Measurements from ENCODE around the gene FERMT1.
"Not testable (repeated sequence)": the region's sequence is repeated elsewhere in the genome, so short reads cannot be mapped to it uniquely, and the experiment has no call there.

FERMT1 gene

DNA sequence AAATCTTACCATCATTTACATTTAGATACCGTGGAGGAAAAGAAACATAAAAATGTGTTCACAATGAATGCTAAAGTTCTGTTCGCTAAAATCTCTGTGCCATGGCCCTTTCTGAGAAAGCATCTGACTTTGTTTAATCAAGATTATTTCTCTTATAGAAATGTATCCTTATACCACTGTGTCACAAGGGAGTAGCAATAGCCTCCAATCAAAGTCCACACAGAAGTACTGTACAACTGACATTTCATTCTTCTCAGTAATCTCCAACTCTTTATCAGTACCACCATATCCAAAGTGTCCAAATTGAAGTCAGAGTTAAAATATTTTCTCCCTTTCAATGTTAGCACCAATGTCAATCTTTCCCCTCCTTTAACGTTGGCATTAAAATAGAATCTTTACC, 6.1 kb downstream of the FERMT1 start:
- no peak for DNase-seq (ENCODE audit: low read depth in 3 of 3)

DNA sequence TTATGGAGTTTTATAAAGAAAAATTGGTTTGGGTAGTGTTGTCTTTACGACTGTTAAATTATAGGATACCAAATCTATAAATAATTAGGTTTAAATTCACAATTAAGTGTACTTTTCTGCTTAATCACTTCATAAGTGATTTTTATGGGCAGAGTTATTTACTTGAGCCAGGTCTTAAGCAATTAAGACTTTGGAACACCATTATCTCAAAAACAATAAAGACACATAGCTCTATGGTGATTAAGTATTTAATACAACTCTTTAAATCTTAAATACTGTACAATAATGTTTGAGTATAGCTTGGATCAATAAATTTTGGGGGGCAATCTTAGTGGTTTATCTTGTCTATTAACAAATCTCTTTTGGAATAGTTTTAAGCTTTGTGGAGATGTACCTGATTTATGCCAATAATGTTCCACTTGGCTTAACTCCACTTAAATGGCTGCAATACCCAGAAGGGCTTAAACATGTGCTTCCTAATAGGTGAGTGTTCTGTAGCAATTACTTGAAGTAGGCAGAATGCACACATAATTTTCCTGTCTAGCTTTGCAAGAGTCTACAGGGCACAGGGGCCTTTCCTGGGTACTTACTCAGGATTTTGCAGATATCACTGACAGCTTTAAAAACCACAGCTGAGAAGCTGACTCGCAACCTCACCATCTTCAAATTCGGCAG, 7.5 kb downstream of the FERMT1 start:
- DNase-seq (ENCODE audit: low read depth in 3 of 3): no peak

DNA sequence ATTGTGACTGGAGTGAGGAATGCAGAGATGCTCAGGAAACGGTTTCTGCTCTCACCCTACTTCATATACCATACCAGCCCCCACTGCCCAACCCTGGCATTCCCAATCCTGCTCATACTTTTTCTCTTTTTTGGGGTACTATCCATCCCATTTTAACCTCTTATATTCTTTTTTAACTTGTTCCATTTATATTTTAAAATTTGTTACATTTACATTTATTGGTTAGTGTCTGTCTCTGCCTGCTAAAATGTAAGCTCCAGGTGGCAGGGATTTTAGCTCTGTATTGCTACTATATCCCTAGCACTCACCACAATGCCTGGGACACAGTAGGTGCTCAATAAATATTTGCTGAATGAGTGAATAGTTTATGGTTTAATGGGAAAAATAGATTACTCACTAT, 8.1 kb downstream of the FERMT1 start:
- no peak for DNase-seq (ENCODE audit: low read depth in 3 of 3)

DNA sequence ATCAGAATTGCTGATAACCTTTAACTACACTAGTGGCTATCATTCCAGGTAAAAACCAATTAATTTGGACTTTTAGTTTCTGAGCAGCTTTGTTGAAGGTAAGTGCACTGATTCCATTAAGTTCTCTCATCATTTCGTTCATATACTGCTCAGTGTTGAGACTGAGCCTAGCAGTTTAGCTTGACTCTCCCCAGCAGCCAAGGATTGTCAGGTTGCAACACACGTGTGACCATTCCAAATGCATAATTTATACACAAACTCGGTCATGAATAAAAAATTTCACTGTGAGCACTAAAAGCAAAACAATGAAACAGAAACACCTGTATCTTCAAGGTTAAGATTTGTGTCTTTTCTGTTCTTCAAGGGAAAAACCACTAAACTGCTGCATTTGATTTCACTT, 8.9 kb downstream of the FERMT1 start:
- no peak for DNase-seq (ENCODE audit: low read depth in 3 of 3)

DNA sequence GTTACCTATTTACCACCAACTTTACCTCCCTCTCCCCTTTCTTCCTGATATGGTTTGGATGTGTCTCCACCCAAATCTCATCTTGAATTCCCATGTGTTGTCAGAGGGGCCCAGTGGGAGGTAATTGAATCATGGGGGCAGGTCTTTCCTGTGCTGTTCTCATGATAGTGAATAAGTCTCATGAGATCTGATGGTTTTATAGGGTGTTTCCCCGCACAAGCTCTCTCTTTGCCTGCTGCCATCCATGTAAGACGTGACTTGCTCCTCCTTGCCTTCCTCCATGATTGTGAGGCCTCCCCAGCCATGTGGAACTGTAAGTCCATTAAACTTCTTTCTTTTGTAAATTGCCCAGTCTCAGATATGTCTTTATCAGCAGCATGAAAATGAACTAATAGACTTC, 9.9 kb downstream of the FERMT1 start:
- not testable (repeated sequence) for DNase-seq (ENCODE audit: low read depth in 3 of 3)

DNA sequence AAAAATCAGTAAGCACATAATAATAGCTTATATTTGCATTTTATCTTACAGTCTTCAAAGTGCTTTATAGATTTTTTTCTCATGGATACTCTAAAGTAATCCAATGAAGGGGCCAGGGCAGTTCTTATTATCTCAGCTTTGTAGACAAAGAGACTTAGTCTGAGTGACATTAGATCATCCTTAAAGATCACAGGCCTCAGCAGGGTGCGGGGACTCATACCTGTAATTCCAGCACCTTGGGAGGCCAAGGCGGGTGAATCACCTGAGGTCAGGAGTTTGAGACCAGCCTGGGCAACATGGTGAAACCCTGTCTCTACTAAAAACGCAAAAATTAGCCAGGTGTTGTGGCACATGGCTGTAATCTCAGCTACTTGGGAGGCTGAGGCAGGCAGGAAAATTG, 14.5 kb downstream of the FERMT1 start:
- DNase-seq (ENCODE audit: low read depth in 3 of 3): no peak

DNA sequence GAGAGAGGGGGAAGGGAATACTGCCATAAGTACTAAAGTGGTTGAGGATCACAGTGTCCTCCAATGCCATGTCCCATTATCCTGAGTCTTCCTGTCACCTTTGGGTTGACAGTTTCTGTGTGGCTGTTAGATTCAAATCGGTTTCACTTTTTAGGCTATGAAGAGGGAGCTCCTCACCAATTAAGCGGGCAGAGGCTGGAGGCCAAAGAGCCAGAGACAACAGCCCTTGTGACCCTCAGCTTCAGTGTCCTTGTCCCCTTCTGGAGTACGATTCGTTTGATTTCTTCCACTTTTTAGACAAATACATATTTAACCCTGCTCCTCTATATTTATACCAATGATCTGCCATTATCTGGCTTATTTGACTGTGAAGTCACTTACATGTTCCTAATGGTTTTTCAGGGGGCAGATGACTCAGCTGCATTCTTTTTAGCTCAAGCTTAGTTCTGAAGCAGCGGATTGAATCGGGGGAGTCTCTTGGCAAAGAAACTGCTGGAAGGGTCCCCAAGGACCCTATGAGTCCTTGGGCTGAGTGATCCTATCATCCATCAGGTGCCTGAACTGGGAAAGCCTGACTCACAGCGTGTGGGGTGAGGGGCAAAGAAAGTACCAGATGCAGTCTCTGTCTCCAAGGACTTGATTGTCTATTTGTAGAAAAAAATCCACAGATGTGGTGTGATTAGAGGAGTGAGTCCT, 18.2 kb downstream of the FERMT1 start:
- DNase-seq (ENCODE audit: low read depth in 3 of 3): no peak

DNA sequence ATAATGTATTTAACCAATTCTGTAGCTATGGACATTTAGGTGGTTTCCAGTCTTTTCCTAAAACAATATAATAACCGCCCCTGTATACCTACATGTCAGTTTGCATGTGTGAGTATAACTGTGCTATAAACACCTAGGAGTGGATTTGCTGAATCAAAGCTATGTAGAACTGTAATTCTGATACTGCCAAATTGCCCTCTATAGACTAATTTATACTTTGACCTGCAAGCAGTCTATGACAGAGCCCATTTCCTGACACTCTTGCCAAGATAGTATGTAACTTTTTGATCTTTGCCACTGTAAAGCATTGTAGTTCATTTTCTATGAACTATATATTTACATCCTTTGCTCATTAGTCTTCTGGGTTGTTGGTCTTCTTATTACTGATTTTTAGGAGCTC, 19.5 kb downstream of the FERMT1 start:
- no peak for DNase-seq (ENCODE audit: low read depth in 3 of 3)

DNA sequence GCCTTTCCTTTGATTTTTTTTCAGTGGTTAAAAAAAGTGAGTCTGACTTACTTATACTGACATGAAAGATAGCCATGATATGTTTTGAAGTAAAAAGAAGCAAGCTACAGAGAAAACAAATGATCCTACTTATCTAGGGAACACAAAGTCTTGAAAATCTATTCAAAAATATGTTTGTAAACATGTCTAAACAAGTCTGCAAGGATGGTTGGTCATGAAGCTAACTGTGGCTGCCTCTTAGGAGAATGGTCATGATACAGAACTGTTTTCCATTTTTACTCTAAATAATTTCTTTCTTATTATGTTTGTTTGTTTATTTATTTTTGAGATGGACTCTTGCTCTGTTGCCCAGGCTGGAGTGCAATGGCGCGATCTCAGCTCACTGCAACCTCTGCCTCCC, 21.5 kb downstream of the FERMT1 start:
- DNase-seq (ENCODE audit: low read depth in 3 of 3): no peak

DNA sequence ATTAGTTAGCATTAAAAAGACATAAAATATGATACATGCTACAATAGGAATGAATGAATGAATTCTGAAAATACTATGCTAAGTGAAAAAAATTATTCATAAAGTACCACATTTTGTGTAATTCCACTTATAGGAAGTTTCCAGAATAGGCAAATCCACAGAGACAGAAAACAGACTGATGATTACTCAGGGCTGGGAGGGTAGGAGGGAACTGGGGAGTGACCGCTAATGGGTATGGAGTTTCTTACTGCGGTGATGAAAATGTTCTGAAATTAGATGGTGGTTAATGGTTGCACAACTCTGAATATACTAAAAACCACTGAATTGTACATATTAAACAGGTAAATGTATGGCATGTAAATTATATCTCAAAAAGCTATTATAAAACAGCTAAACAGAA, 22.6 kb downstream of the FERMT1 start:
- DNase-seq (ENCODE audit: low read depth in 3 of 3): no peak

DNA sequence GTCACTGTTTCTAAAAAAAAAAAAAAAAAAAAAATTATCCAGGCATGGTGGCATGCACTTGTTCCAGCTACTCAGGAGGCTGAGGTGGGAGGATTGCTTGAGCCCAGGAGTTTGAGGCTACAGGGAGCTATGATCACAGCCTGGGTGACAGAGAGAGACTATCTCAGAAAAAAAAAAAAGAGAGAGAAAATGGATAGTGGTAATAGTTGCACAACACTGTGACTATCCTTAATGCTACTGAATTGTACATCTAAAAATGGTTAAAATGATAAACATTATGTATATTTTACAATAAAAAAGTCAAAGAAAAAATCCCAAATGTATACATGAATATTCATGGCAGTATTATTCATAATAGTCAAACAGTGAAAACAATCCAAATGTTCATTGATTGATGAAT, 23.0 kb downstream of the FERMT1 start:
- DNase-seq (ENCODE audit: low read depth in 3 of 3): no peak

DNA sequence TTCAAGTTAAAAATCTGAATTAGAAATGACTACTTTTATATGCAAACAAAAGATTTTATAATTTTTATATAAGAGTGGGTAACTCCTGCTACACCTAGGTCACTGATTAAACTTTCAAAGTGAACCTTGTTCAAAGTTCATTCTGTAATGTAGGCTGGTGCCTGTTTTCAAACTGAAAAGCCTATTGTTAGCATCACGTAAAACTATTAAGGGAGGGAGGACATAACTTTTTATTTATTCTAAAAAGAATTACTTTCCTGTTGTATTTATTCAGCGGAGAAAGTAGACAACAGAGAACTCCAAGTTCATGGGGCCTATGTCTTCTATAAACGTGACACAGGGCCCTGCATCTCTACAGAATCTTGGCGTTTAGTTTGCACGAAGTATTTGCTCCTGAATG, 27.4 kb downstream of the FERMT1 start:
- no peak for DNase-seq (ENCODE audit: low read depth in 3 of 3)

DNA sequence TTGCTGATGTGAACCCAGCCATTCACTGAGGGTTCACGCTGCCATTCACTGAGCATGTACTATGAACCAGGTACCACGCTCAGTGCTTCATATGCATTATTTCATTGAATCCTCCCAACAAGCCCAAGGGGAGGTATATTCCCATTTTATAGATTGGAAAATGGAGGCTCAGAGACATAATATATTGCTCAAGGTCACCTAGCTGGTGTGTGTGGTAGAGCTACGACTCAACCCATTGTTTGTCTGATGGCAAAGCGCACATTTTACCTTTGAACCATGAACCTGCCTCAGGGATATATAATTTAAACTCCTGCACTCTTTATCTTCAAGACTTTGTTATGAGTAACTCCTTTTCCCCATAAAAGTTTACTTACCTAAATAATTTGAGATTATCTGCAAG, 28.3 kb downstream of the FERMT1 start:
- DNase-seq (ENCODE audit: low read depth in 3 of 3): no peak

DNA sequence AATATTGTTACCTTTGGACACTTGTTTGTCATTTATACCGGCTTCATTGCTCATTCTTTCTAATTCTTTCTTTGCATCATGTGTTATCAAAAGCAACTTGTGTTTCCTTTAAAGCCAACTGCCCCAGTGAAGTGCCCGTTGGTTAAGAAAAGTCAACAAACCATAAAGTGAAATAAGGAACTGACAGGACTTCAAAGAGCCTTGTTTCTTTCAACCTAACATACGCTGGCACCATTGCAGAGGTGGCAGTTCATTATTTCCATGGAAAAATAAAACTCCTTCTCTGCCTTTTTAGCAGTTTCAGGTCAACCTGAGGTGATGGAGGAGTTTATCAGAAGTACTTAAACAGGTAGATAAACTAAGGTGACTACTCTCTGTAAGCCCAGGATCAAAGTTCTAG, 28.8 kb downstream of the FERMT1 start:
- DNase-seq (ENCODE audit: low read depth in 3 of 3): no peak

DNA sequence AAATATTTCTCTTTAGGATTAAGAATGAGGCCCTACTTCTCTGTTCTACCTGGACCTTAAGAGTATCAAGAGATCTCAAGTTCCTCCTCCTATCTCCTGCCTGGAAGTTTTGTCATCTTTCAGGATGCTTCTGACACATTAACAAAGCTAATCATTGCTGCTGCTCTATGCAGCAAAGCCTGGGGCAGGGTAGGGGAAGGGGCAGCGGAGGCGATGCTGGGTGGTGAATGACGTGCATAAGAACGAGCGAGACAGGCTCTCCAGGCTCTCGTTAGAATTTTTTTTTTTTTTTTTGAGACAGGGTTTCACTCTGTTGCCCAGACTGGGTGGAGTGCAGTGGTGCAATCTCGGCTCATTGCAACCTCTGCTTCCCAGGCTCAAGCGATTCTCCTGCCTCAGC, 31.2 kb downstream of the FERMT1 start:
- no peak for DNase-seq (ENCODE audit: low read depth in 3 of 3)

DNA sequence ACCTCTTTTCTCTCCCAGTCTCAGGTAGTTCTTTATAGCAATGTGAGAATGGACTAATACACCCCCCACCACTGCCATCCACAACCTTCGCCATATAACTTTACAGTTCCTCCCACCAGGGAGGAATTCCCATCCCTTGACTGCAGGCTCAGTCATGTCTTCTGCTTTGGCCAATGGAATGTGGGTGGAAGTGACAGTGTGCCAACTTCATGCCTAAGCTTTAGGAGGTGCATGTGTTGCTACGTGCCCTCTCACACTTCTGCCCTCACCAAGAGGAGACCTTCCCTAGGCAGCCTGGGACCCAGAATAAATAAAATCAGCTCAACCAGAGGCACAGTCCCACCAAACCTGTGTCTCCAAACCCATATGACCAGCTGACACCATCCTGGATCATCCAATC, 36.0 kb downstream of the FERMT1 start:
- DNase-seq (ENCODE audit: low read depth in 3 of 3): no peak

DNA sequence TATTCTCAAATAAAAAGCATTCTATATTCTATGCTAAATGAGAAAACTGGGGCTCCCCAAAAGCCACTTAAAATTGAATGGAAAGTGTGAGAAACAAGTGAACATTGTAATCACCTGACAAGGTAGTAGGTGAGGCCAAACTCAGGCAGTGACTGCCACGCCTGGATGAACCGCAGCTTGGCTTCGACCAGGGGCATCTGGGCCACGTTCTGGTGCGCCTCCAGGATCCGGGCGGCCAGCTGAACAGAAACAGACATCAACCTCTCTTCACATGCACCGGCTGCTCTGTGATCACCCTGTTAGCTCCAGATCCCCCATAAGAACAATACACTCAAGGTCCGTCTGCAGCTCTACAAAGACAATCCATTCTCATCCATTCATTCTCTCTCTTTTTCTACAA, 38.9 kb downstream of the FERMT1 start:
- no peak for DNase-seq (ENCODE audit: low read depth in 3 of 3)

DNA sequence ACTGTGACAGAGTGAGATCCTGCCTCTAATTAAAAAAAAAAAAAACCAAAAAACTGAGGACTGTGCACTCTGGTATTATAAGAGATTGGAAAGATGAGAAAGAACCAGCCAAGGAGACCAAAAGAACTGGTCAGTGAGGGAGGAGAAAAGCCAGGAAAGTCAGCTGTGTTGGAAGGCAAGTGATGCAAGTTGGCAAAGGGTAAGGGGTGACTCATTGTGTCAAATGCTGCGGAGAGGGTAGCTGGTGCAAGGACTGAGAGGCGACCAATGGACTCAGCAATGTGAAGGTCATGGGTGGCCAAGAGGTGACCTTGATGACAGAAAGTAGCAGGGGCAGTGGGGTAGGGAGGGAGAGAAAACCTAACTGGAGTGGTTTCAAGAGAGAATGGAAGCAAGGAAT, 41.6 kb downstream of the FERMT1 start:
- DNase-seq (ENCODE audit: low read depth in 3 of 3): no peak

DNA sequence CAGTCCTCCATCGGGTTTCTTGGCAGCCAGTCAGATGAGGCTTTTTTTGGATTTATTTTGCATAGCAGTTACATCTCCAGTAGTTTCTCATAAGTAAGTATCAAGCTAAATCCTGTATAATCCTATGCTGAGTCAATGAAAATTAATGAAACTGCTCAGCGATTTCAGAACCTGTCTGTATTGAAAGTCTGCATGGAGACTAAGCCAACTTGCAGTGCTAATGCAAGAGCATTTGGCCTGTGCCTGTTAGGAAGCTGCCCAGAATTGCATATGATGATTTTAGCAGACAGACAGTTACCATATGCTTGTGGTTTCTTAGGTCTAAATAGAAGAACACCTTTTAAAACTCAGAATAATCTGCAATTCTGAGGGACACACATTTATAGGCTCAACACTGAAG, 43.8 kb downstream of the FERMT1 start:
- DNase-seq (ENCODE audit: low read depth in 3 of 3): no peak

DNA sequence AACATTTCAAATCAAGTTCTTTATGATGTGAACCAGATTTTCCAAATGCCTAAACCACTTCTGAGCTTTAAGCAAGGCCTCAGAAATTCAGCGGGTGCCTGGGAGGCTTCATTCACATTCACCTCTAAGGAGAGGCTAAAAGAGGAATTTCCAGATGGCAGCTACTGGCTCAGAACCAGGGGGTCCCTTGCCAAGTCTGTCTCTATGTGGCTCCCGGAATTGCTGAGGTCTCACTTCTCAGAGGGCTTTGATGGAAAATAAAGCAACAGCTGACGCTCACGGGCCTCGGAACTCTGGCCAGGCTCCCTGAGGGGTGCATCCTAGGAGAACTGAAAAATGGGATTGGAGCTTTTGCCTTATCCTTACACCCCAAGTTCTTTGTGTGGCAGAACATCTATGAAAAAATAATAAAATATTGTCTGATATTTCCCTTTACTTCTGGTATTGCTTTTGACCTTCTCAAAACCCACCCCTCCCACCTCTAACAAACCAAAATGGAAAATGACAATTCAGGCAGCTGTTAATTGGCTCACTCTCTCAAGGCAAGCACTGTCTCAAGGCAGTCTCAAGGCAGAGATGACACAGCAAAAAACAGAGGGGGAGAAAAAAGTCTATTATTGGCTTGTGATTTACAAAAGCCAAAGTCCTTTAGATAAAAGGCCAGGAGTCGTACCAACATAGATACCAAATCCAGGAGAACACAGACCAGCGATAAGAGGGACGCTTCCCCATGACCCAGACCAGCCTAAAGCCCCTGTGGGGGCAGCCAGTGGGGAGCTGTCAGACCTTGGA, 47.2 kb downstream of the FERMT1 start:
- no peak for DNase-seq (ENCODE audit: low read depth in 3 of 3)

DNA sequence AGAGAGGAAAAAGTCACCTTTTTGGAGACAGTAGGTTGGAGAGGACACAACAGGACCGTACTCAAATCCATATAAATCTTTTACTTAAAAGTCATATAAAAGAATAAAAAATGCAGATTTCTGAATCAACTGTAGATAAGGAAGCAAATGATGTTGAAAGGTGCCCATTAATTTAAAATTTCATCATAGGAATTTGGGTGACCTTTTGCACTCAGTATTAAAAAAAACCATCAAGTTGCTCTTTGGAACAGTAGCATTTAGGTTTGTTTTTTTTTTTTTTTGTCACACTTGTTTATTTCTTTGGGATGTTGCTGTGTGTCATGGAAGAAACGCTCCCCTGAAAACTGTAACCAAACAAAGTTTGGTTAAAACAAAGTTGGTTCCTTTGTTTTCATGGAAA, 48.0 kb downstream of the FERMT1 start:
- no peak for DNase-seq (ENCODE audit: low read depth in 3 of 3)

DNA sequence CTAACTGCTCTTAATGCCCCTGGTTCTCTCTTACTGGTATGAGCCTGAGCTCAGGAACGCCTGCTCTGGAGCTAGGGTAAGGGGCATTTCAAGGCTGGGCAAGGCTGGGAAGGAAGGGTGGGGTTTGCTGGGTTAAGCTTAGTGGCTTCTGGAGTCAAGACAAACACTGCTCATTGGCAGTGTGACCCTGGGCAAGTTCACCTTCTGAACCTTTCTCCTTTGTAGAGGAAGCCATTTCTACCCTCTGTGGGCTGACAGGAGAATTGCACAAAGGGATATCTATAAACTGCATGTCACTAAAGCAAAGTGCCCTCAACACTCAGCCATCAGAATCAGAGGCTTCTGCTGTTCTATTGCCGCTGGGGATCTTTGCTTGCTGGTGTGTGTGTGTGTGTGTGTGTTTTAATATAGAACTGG, 48.7 kb downstream of the FERMT1 start:
- no peak for DNase-seq (ENCODE audit: low read depth in 3 of 3)

Measured in stimulated activated CD4-positive, alpha-beta T cell treated with anti-CD3 and anti-CD28 coated beads, TNF-alpha, amount 100 ng/mL, for 4 hours (primary cell).